RWPE2 (cell line): ENCODE data around the gene RNASE7.

Source experiments
- ATAC-seq: fragments of 200-7000 bp; cut with Tn5 transposase; 3 replicates; pipeline ENCODE4 v1.9.1; 2021; ENCODE audit warnings: low read depth
- DNase-seq: peaks from one replicate; pipeline ENCODE4 v3.0.0-alpha.2; 2020; ENCODE audit warnings: low spot score
- H3K27ac ChIP-seq: fragments of 450-650 bp; 2 replicates; pipeline ENCODE4 v1.5.1; 2017; ENCODE audit warnings: mild to moderate bottlenecking; ENCODE audit not compliant: poor library complexity, severe bottlenecking
- H3K27me3 ChIP-seq: fragments of 250-450 bp; sonication (Bioruptor Pico); 2 replicates; pipeline ENCODE4 v1.5.1; 2021; ENCODE audit warnings: mild to moderate bottlenecking, moderate library complexity; ENCODE audit not compliant: insufficient read depth, poor library complexity, severe bottlenecking
- H3K36me3 ChIP-seq: fragments of 250-450 bp; sonication (Bioruptor Pico); 2 replicates; pipeline ENCODE4 v1.5.1; 2020; ENCODE audit warnings: low read depth, mild to moderate bottlenecking, moderate library complexity
- H3K4me1 ChIP-seq: fragments of 250-450 bp; sonication (Bioruptor Pico); 2 replicates; pipeline ENCODE4 v1.5.1; 2021; ENCODE audit warnings: mild to moderate bottlenecking, moderate library complexity; ENCODE audit not compliant: insufficient read depth, poor library complexity, severe bottlenecking
- H3K4me3 ChIP-seq: fragments of 250-450 bp; sonication (Bioruptor Pico); 2 replicates; pipeline ENCODE4 v1.5.1; 2021; ENCODE audit warnings: mild to moderate bottlenecking, moderate library complexity; ENCODE audit not compliant: severe bottlenecking
- H3K9me3 ChIP-seq: fragments of 250-450 bp; sonication (Bioruptor Pico); 2 replicates; pipeline ENCODE4 v1.5.1; 2021; ENCODE audit warnings: mild to moderate bottlenecking, moderate library complexity; ENCODE audit not compliant: severe bottlenecking
- CTCF ChIP-seq: fragments of 450-650 bp; IDR thresholded peaks from one replicate; pipeline ENCODE4 v1.5.1; 2017; ENCODE audit warnings: mild to moderate bottlenecking, moderate library complexity; ENCODE audit not compliant: poor library complexity, severe bottlenecking

The RNASE7 gene

GRCh38 chr14:21073921-21074320 is 31.8 kb downstream of the RNASE7 start:
- Histone ChIP-seq H3K27ac (no peak overlapping the region), H3K27me3 (peaks cover 9% of the 10 kb centered on the region), H3K9me3 (no peaks in the 10 kb centered on the region), H3K36me3 (peaks cover 18% of the 10 kb centered on the region), H3K4me1 (peaks cover 6% of the 10 kb centered on the region), H3K4me3 (no peak overlapping the region)
- ATAC-seq = no peak
- no peak for DNase-seq
- TF ChIP-seq CTCF = no peak

- Histone ChIP-seq H3K27ac (no peak overlapping the region), H3K4me1 (peaks cover 2% of the 10 kb centered on the region), H3K9me3 (no peaks in the 10 kb centered on the region), H3K4me3 (no peak overlapping the region), H3K27me3 (peaks cover 2% of the 10 kb centered on the region), H3K36me3 (peaks cover 18% of the 10 kb centered on the region)
- ATAC-seq (no peak), DNase-seq (no peak)
- no peak for TF ChIP-seq CTCF
Measured at GRCh38 chr14:21074398-21075272, 32.5 kb downstream of the RNASE7 start.

- H3K9me3 ChIP-seq = no peaks in the 10 kb centered on the region
Measured at GRCh38 chr14:21075719-21076437, 33.7 kb downstream of the RNASE7 start.

GRCh38 chr14:21077672-21078071 is 35.5 kb downstream of the RNASE7 start:
- no peak overlapping the region for H3K4me3 ChIP-seq
- H3K9me3 ChIP-seq = no peaks in the 10 kb centered on the region
- no peaks in the 10 kb centered on the region for H3K4me1 ChIP-seq
- H3K27me3 ChIP-seq = no peaks in the 10 kb centered on the region
- no peak for TF ChIP-seq CTCF
- ATAC-seq (no peak), DNase-seq (no peak)
- peaks cover 25% of the 10 kb centered on the region for H3K36me3 ChIP-seq
- no peak overlapping the region for H3K27ac ChIP-seq

More at GRCh38 chr14:21075719-21076437, 33.7 kb downstream of the RNASE7 start:
- Histone ChIP-seq H3K4me3 (no peak overlapping the region), H3K27ac (no peak overlapping the region), H3K36me3 (peaks cover 18% of the 10 kb centered on the region), H3K4me1 (no peaks in the 10 kb centered on the region), H3K27me3 (no peaks in the 10 kb centered on the region)
- no peak for ATAC-seq
- DNase-seq = no peak
- TF ChIP-seq CTCF = no peak
